CD8-positive, alpha-beta memory T cell (primary cell): ENCODE data around the gene SAAL1. TPM values are rescaled to one million over a fixed set of nuclear protein-coding genes. Genes with fewer than 3 reads are reported as not detected.

Source experiments
- polyA plus RNA-seq: library from polyadenylated mRNA; unstranded; fragments of 300-500 nt; fragmentation: Illumina TruSeq; gene quantifications from one replicate; pipeline ENCODE4 v1.2.3, GENCODE V29; 2021
- total RNA-seq, 2 experiments: library from RNA; stranded (reverse); gene quantifications; one replicate each; pipeline ENCODE4 v1.2.3, GENCODE V29; 2021

Gene SAAL1
- total and polyA plus RNA-seq, 3 experiments from 2014 or later = 13.3 to 46.5 (median 42.3) TPM

Other genes with a start within 250 kb of the SAAL1 start
- 10 to 100 TPM; 30.0 to 34.5 TPM for gene SERGEF, start 93.0 kb downstream of the SAAL1 start, total RNA-seq
- 69.3 TPM for gene SERGEF, start 93.0 kb downstream of the SAAL1 start, polyA plus RNA-seq
- gene TPH1, start 59.8 kb downstream of the SAAL1 start, total RNA-seq = under 1 TPM; 0.20 to 0.53 TPM
- 0.03 TPM for gene TPH1, start 59.8 kb downstream of the SAAL1 start, polyA plus RNA-seq
- gene MRGPRX3, start 26.5 kb upstream of the SAAL1 start, total RNA-seq = not detected
- not detected for gene MRGPRX3, start 26.5 kb upstream of the SAAL1 start, polyA plus RNA-seq
- gene MRGPRX4, start 66.8 kb upstream of the SAAL1 start, total RNA-seq = not detected
- not detected for gene MRGPRX4, start 66.8 kb upstream of the SAAL1 start, polyA plus RNA-seq
- gene SAA4, start 130.7 kb upstream of the SAAL1 start, total RNA-seq = not detected
- gene SAA4, start 130.7 kb upstream of the SAAL1 start, polyA plus RNA-seq = not detected
- gene SAA2, start 142.6 kb upstream of the SAAL1 start, total RNA-seq = not detected
- gene SAA2, start 142.6 kb upstream of the SAAL1 start, polyA plus RNA-seq = not detected
- gene SAA1, start 160.2 kb upstream of the SAAL1 start, total RNA-seq = not detected
- not detected for gene SAA1, start 160.2 kb upstream of the SAAL1 start, polyA plus RNA-seq
- gene HPS5, start 216.1 kb upstream of the SAAL1 start, total RNA-seq = 10 to 100 TPM; 18.5 to 19.4 TPM
- gene HPS5, start 216.1 kb upstream of the SAAL1 start, polyA plus RNA-seq = 13.8 TPM
- 10 to 100 TPM; 60.3 to 62.0 TPM for gene GTF2H1, start 216.5 kb upstream of the SAAL1 start, total RNA-seq
- 37.4 TPM for gene GTF2H1, start 216.5 kb upstream of the SAAL1 start, polyA plus RNA-seq